Measurements from ENCODE around the gene HOXD12.

DNA sequence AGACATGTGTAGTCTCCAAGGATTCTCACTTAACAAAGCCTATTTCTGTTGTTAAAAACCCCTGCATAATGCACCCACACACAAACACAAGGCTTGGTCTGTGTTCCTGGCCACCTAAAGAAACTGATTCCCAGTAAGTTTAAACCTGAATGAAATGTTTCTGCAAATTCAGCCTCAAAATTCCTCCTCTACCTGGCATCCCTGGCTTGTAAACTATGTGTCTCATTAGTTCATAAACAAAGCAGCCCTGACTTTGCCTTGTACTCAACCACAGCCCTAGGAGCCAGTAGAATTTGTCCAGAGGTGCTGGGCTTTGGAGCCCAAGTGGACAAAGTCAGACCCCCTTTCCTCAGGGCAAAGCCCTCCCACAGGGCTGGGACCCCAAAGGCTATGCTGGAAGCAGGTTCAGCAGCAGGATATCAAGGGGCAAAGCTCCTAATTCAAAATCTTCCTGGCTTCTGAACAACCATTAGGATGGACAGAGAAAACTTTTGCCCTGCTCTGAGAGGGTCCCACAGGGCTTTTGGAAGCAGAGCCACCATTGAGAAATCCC lies 9.7 kb upstream of the HOXD12 start:
- TF ChIP-seq CTCF (IDR thresholded peaks at IDR 0.05): no peak
- TF ChIP-seq POLR2A (IDR thresholded peaks at IDR 0.05): no peak
- no peak for TF ChIP-seq POLR2AphosphoS5 (IDR thresholded peaks at IDR 0.05)

All from prostate gland (tissue), 2 donors.